ENCODE measurements around the gene C2orf15.

Gene C2orf15

GRCh38 chr2:99171377-99172140 lies 30.1 kb downstream of the C2orf15 start:
- TF ChIP-seq YY1 (IDR thresholded peaks at IDR 0.05; ENCODE audit: low read depth) (no peak), CREB1 (IDR thresholded peaks at IDR 0.05; ENCODE audit: low read depth) (no peak), RAD21 (IDR thresholded peaks at IDR 0.05; ENCODE audit: low read depth) (no peak), TAF1 (IDR thresholded peaks at IDR 0.05; ENCODE audit: low read depth) (no peak), TEAD4 (IDR thresholded peaks at IDR 0.05) (no peak), NFIC (IDR thresholded peaks at IDR 0.05) (no peak), EP300 (IDR thresholded peaks at IDR 0.05; ENCODE audit: borderline replicate concordance) (no peak), CEBPB (IDR thresholded peaks at IDR 0.05) (no peak), TCF12 (IDR thresholded peaks at IDR 0.05; ENCODE audit: low read depth) (no peak), EGR1 (IDR thresholded peaks at IDR 0.05) (no peak), ZBTB7A (IDR thresholded peaks at IDR 0.05; ENCODE audit: low read depth) (no peak), FOXM1 (IDR thresholded peaks at IDR 0.05; ENCODE audit: borderline replicate concordance, low read depth) (no peak), MAX (IDR thresholded peaks at IDR 0.05) (no peak), USF1 (IDR thresholded peaks at IDR 0.05) (no peak)
- TF ChIP-seq, protein P1, sequence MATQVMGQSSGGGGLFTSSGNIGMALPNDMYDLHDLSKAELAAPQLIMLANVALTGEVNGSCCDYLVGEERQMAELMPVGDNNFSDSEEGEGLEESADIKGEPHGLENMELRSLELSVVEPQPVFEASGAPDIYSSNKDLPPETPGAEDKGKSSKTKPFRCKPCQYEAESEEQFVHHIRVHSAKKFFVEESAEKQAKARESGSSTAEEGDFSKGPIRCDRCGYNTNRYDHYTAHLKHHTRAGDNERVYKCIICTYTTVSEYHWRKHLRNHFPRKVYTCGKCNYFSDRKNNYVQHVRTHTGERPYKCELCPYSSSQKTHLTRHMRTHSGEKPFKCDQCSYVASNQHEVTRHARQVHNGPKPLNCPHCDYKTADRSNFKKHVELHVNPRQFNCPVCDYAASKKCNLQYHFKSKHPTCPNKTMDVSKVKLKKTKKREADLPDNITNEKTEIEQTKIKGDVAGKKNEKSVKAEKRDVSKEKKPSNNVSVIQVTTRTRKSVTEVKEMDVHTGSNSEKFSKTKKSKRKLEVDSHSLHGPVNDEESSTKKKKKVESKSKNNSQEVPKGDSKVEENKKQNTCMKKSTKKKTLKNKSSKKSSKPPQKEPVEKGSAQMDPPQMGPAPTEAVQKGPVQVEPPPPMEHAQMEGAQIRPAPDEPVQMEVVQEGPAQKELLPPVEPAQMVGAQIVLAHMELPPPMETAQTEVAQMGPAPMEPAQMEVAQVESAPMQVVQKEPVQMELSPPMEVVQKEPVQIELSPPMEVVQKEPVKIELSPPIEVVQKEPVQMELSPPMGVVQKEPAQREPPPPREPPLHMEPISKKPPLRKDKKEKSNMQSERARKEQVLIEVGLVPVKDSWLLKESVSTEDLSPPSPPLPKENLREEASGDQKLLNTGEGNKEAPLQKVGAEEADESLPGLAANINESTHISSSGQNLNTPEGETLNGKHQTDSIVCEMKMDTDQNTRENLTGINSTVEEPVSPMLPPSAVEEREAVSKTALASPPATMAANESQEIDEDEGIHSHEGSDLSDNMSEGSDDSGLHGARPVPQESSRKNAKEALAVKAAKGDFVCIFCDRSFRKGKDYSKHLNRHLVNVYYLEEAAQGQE (IDR thresholded peaks at IDR 0.05; ENCODE audit: low read depth), result no peak

DNA sequence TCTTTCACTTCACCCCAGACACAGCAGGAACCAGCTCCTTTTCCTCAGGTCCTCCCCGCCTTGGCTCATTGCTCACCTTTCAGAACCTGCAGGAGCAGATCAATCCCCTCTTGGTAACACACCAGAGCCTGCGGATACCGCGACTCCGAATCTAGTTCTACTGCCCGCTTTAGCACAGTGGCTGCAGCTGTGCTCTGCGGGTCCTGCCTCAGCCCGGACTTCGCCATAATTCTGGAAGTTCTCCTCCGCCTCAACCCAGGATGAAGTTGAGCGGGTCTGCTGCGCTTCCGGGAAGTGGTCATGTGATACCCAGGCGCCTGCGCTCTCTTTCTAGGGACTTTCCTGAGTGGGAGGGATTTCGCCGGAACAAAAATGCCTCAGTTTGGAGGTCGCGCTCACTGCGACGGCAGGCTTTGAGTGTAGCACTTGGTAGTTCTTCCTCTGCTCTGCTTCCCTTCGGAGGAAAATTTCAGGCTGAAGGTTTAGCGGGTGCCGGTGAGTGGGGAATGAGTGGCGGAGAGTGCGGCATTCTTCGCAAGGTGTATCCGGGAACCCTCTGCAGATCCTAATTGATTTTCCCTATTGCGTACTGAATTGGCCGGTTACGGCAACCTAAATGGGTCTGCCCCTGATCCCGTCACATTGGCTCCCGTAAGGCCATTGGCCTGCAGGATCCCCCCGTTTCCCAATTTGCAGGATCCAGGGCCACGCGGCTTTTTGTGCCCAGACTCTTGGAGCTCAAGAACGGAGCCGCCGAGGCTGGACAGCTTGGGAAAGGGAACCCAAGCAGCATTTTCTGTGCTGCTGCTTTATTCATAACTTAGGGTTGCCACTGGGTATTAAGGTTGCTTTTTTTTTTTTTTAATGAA lies 39.5 kb downstream of the C2orf15 start, which contains the start of the genes MITD1 and MRPL30:
Gene MITD1 (minus strand): TSS at position 304 of the 869 bp plus-strand sequence. CDS start 77 bp downstream, at position 227.
Gene MRPL30 (plus strand): TSS at position 430 of the 869 bp plus-strand sequence. CDS start 5,020 bp downstream, outside the sequence.
- TF ChIP-seq EP300 (IDR thresholded peaks at IDR 0.05; ENCODE audit: borderline replicate concordance) (peak; percentile 63; the same call in 1 of the 2 replicates), CEBPB (IDR thresholded peaks at IDR 0.05) (no peak), TEAD4 (IDR thresholded peaks at IDR 0.05) (no peak), TCF12 (IDR thresholded peaks at IDR 0.05; ENCODE audit: low read depth) (0 out of 2 replicates have a peak, but pooled peaks have one; percentile 57), FOXM1 (IDR thresholded peaks at IDR 0.05; ENCODE audit: borderline replicate concordance, low read depth) (no peak), TAF1 (IDR thresholded peaks at IDR 0.05; ENCODE audit: low read depth) (peak; percentile 98), USF1 (IDR thresholded peaks at IDR 0.05) (peak; percentile 97), ZBTB7A (IDR thresholded peaks at IDR 0.05; ENCODE audit: low read depth) (no peak), MAX (IDR thresholded peaks at IDR 0.05) (peak; percentile 78), RAD21 (IDR thresholded peaks at IDR 0.05; ENCODE audit: low read depth) (no peak), NFIC (IDR thresholded peaks at IDR 0.05) (no peak), CREB1 (IDR thresholded peaks at IDR 0.05; ENCODE audit: low read depth) (no peak), YY1 (IDR thresholded peaks at IDR 0.05; ENCODE audit: low read depth) (peak; percentile 49; the same call in 1 of the 2 replicates), EGR1 (IDR thresholded peaks at IDR 0.05) (peak; percentile 60)
- TF ChIP-seq, protein P1 (IDR thresholded peaks at IDR 0.05; ENCODE audit: low read depth), result no peak

- no peak for TF ChIP-seq USF1 (IDR thresholded peaks at IDR 0.05)
- no peak for TF ChIP-seq EGR1 (IDR thresholded peaks at IDR 0.05)
- TF ChIP-seq TAF1 (IDR thresholded peaks at IDR 0.05; ENCODE audit: low read depth), result no peak
Observed at GRCh38 chr2:99181624-99182000, 40.1 kb downstream of the C2orf15 start.

GRCh38 chr2:99183025-99183424 lies 41.5 kb downstream of the C2orf15 start:
- TF ChIP-seq, protein P1 (IDR thresholded peaks at IDR 0.05; ENCODE audit: low read depth), result no peak
- TF ChIP-seq MAX (IDR thresholded peaks at IDR 0.05), result no peak
- no peak for TF ChIP-seq ZBTB7A (IDR thresholded peaks at IDR 0.05; ENCODE audit: low read depth)
- no peak for TF ChIP-seq EP300 (IDR thresholded peaks at IDR 0.05; ENCODE audit: borderline replicate concordance)
- TF ChIP-seq CEBPB (IDR thresholded peaks at IDR 0.05), result peak; percentile 75
- no peak for TF ChIP-seq TAF1 (IDR thresholded peaks at IDR 0.05; ENCODE audit: low read depth)

Measured in Ishikawa (cell line).